ENCODE results near the gene ACTG2. TPM values are rescaled to one million over a fixed set of nuclear protein-coding genes. Genes with fewer than 3 reads are reported as not detected.

Gene ACTG2
- total RNA-seq, 4 donors from 2014 or later: 4,013 to 8,538 (median 5,633) TPM

DNA sequence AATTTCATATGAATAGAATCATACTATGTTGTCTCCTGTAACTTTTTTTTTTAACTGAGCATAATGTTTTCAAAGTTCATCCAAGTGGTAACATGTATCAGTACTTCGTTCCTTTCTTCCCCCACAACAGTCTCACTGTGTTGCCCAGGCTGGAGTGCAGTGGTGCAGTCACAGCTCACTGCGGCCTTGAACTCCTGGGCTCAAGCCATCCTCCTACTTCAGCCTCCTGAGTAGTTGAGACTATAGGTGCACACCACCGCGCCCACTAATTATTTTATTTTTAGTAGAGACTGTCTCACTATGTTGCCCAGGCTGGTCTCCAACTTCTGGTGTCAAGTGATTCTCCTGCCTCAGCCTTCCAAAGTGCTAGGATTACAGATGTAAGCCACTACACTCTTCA lies 68.5 kb downstream of the ACTG2 start:
- Histone ChIP-seq H3K36me3 (peaks cover 22 to 52% (median 41%) of the 10 kb centered on the region in 4 donors), H3K27ac (replicated peaks in 1 of 4) (no peak overlapping the region), H3K4me3 (no peak overlapping the region), H3K9me3 (no peaks in the 10 kb centered on the region), H3K4me1 (no peaks in the 10 kb centered on the region), H3K27me3 (no peaks in the 10 kb centered on the region)
- DNase-seq (ENCODE audit: extremely low spot score): no peak
- 98% methylated on average over 4 of the region's 4 CpGs for WGBS
- TF ChIP-seq, protein P1, sequence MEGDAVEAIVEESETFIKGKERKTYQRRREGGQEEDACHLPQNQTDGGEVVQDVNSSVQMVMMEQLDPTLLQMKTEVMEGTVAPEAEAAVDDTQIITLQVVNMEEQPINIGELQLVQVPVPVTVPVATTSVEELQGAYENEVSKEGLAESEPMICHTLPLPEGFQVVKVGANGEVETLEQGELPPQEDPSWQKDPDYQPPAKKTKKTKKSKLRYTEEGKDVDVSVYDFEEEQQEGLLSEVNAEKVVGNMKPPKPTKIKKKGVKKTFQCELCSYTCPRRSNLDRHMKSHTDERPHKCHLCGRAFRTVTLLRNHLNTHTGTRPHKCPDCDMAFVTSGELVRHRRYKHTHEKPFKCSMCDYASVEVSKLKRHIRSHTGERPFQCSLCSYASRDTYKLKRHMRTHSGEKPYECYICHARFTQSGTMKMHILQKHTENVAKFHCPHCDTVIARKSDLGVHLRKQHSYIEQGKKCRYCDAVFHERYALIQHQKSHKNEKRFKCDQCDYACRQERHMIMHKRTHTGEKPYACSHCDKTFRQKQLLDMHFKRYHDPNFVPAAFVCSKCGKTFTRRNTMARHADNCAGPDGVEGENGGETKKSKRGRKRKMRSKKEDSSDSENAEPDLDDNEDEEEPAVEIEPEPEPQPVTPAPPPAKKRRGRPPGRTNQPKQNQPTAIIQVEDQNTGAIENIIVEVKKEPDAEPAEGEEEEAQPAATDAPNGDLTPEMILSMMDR (IDR thresholded peaks at IDR 0.05): no peak
- TF ChIP-seq POLR2AphosphoS5 (IDR thresholded peaks at IDR 0.05): no peak
- TF ChIP-seq POLR2A (IDR thresholded peaks at IDR 0.05; ENCODE audit: low read depth): no peak
- no peak for TF ChIP-seq EP300 (IDR thresholded peaks at IDR 0.05)
- intact Hi-C loops (cut with DNase I): no loop called here

DNA sequence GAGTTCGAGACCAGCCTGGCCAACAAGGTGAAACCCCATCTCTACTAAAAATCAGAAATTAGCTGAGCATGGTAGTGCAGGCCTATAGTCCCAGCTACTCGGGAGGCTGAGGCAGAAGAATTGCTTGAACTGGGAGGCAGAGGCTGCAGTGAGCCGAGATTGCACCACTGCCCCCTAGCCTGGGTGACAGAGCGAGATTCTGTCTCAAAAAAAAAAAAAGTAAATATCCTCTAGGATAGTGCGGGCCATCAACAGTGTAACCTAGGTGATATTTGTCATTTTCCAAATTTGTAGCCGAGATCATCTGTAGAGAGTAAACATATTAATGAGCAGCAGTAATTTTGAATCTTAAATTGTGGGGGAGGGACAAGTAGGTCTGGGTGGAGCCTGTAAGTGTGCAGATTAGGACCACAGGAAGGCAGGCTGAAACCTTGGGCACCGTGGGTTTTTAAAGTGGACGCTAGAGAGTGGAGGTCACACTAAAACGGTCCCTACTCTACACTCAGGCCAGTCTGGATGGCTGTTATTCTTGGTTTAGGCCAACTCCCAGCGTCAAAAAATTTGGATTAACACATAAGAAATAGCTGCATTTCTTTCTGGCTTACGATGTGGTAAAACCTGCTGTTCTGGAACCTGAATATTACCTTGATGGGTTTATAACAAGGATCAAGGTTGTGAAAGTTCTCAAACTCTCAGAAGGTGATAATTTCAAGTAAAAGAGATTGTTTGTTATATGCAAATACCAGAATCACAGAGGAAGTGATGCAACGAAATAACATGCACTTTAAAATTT lies 69.2 kb downstream of the ACTG2 start:
- TF ChIP-seq POLR2AphosphoS5 (IDR thresholded peaks at IDR 0.05) (no peak), POLR2A (IDR thresholded peaks at IDR 0.05; ENCODE audit: low read depth) (no peak), EP300 (IDR thresholded peaks at IDR 0.05) (no peak)
- TF ChIP-seq, protein P1 (IDR thresholded peaks at IDR 0.05): no peak
- Histone ChIP-seq H3K27ac (replicated peaks in 1 of 4) (no peak overlapping the region), H3K27me3 (no peaks in the 10 kb centered on the region), H3K4me1 (no peaks in the 10 kb centered on the region), H3K4me3 (no peak overlapping the region), H3K9me3 (no peaks in the 10 kb centered on the region), H3K36me3 (peaks cover 21 to 45% (median 34%) of the 10 kb centered on the region in 4 donors)
- no peak for DNase-seq (ENCODE audit: extremely low spot score)
- WGBS: 92% methylated on average over 12 of the region's 12 CpGs
- intact Hi-C loops (cut with DNase I): no loop called here

DNA sequence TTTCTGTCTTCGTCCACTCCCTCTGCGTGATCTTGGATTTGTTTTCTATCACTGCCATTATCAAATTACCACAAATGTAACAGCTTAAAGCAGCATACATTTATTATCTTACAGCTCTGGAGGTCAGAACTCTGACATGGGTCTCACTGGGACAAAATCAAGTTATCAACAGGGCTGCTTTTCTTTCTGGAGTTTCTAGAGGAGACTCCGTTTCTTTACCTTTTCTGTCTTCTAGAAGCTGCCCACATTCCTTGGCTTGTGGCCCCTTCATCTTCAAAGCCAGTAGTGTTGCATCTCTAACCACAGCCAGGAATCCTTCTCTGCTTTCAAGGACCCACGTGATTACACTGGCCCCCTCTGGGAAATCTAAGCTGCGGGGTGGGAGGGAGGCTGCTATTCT lies 70.0 kb downstream of the ACTG2 start:
- Histone ChIP-seq H3K36me3 (peaks cover 15 to 38% (median 26%) of the 10 kb centered on the region in 4 donors), H3K27me3 (no peaks in the 10 kb centered on the region)
- 74% methylated on average over 5 of the region's 5 CpGs for WGBS

DNA sequence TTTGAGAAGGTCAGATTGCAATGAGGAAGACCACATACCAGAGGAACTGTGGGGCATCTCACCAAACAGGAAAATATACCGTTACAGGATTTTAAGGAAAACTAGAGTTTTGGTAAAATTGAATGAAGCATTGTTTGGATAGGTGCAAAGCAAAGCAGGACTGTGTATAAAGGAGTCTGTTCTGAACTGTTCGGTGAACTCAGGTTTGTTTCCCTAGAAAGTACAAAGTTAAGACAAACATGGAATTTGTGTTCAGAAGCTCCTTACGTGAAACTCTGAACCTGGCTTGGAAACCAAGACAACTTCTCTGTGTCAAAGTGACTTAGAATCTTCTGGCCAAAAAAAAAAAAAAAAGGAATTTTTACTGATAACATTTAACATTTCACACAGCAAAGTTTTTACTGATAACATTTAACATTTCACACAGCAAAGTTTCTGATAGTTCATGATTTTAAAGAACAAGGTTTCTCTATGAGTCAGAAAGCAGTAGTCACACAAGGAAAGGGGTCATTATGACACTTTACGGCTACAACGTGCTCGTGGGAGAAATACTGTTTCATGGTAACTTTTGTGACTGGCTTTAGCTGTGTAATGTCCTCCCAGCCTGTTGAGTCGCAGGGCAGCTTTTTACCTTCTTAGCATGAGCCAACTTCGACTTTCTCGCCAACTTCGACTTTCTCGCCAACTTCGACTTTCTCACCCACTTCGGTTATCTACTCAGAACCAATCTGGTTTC lies 70.7 kb downstream of the ACTG2 start:
- WGBS: 87% methylated on average over 13 of the region's 13 CpGs
- no peaks in the 10 kb centered on the region for H3K9me3 ChIP-seq
- intact Hi-C loops (cut with DNase I): no loop called here

More for the DNA sequence above, 70.0 kb downstream of the ACTG2 start:
- TF ChIP-seq POLR2AphosphoS5 (IDR thresholded peaks at IDR 0.05) (no peak), POLR2A (IDR thresholded peaks at IDR 0.05; ENCODE audit: low read depth) (no peak), EP300 (IDR thresholded peaks at IDR 0.05) (no peak)
- TF ChIP-seq, protein P1 (IDR thresholded peaks at IDR 0.05): no peak
- no peaks in the 10 kb centered on the region for H3K9me3 ChIP-seq
- no peak for DNase-seq (ENCODE audit: extremely low spot score)
- no peak overlapping the region for H3K4me3 ChIP-seq
- no peak overlapping the region for H3K27ac ChIP-seq (replicated peaks in 1 of 4)
- no peaks in the 10 kb centered on the region for H3K4me1 ChIP-seq
- intact Hi-C loops (cut with DNase I): no loop called here

More for the DNA sequence above, 70.7 kb downstream of the ACTG2 start:
- Histone ChIP-seq H3K4me3 (no peak overlapping the region), H3K27ac (replicated peaks in 1 of 4) (no peak overlapping the region), H3K36me3 (peaks cover 9 to 30% (median 19%) of the 10 kb centered on the region in 4 donors), H3K4me1 (no peaks in the 10 kb centered on the region), H3K27me3 (no peaks in the 10 kb centered on the region)
- DNase-seq (ENCODE audit: extremely low spot score): no peak
- TF ChIP-seq EP300 (IDR thresholded peaks at IDR 0.05): no peak
- no peak for TF ChIP-seq POLR2A (IDR thresholded peaks at IDR 0.05; ENCODE audit: low read depth)
- TF ChIP-seq POLR2AphosphoS5 (IDR thresholded peaks at IDR 0.05): no peak
- TF ChIP-seq, protein P1 (IDR thresholded peaks at IDR 0.05): no peak
